Stimulated activated CD8-positive, alpha-beta memory T cell treated with anti-CD3 and anti-CD28 coated beads, Interleukin-4, amount 100 ng/mL, for 24 hours (primary cell): ENCODE results near the gene POC1B.

Source experiments
- DNase-seq: peaks from one replicate; pipeline ENCODE4 v3.0.0-alpha.2; 2020; ENCODE audit warnings: low read depth

POC1B gene

DNA sequence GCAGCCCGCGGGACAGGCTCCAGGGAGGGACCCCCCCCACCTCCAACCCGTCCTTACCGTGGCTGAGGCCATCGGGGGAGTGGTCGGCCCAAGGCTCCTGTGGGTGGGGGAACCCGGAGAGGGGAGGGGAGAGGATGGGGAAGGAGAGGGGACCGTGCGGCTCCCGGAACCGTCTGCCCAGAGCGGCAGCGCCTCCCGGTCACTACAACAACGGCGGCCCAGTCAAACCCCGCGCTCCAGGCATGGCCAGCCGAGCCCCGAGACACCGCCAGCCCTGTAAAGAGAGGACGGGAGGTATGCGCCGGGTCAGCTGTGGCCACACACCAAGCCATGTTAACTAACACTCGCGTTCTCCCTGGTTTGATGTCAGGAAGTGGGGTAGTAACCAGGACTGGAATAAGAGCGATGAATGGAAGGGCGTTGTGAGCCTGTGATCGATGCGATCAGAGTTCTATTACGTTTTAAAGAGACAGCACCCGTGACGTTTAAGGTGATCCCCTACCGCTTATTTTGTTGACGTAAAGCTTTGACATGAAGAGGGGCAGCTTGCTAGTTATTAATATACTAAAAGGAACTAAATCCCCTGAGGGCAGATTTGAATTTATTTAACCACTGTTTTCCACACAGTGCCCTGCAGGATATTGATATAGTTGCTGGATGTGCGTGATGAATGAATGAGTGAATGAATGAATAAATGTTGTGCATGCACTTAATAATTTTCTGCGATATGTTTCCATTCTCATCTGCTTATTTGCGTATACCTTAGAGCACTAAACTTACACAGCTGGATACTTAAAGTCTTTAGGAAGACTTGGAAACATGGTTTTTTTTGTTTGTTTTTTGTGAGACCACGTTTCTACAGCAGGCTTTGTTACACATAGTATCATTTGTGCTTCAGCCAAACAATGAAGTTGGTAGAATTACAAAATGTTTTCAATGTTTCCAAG, at the start of gene POC1B:
Gene POC1B, minus strand, starts transcription at position 224 of the 947 bp plus-strand sequence. Its CDS starts 152 bp downstream, at position 72.
- peak; percentile 66 for DNase-seq

DNA sequence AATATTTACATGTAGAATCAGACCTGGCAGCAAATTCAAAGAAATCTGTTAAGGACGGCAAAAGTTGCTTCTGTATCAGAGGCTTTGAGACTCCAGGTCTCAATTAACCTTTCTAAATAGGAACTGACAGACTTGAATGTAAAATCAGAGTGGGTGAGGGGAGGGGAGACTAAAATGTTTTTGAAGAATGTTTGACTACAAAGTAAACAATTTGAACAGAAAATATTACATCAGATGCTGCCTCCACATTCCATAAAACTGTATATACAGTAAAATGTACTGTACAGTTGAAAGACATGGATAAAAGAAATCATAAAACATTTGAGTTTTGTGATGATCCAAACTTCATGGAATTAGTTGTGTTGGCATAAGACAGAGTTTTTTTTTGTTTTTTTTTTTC, 49.5 kb upstream of the POC1B start:
- DNase-seq = no peak

DNA sequence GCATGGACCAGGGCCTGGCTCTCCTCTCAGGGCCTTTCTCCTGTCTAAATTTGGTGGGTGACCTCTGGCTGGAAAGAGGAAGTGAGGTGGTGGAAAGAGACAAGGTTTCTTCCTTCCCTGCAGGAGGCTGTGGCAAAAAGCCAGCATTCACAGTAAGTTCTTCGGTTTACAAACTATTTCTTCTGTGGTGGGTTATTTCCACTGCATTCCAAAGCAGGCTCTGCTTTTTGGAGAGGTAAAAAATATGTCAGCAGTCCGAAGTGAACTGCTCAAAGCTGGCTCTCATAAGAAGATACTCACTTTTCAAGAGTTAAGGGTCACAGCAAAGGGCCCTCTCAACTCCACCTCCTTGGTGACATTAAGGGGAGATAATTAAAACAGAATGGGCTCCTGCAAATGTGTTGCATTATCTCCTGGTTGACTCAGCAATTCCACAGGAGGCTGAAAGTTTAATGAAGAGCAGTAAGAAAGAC, 48.9 kb upstream of the POC1B start:
- DNase-seq = no peak

DNA sequence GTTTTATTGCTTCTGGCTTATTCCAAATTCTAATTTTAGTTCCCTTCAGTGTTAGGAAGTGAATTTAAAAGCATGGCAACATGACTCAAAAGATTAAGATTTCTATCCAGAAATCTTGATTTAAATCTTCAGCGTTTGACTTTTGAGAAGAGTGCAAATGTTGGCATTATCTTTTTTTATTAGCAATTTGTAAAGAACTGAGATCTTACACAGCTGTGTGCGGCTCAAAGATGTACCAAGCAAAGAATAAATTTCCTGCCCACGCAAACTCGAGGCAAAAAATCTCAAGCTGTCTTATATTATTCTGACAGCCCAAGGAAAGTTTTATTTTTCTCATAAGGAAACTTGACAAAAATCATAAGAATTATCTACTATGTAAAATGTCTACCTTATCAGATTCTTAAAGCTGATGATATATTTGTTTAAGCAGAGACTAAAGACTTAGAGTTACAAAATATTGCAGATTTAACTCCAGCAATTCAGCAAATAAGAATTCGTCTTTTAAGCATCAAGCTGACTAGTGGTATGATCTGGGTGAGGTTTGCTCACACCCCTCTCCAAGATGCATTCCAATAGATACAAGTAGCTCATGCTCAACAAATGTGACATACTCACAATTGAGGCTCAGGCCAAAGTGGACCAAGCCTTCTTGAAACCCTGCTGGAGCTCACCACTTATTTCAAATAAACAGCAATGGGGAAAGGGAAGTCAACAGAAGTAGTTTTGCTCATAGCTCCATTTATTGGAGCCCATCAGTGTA, 47.4 kb upstream of the POC1B start:
- no peak for DNase-seq

DNA sequence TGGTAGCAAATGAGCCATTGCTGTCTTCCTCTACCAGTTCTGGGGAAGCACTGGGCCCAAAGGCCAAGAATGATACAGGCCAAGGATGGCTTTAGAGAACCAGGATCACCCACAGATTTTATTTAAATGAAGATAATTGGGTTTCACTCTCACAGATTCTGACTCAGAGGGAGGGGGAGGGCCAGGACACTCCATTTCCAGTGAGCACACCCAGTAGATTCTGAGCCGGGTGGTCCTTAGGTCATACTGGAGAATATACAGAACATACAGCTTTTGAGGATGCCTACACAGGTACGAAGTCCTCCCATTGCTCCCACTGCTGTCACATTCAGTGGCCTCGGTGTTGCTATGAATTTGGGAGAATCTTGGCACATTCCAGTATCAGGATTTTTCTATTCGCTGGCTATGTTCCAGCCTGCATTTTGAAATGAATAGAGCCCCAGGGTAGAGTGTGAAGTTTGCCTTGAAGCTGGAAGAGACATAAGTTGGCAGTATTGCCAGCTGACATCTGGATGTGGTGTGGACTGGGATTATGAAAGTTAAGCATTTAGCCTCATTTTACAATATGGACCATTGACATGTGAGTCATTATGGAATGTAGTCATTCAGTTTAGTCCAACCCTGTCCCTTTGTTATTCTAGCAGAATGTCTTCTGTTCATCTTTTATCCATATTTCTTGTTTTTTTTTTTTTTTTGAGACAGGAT, 45.8 kb upstream of the POC1B start:
- no peak for DNase-seq

DNA sequence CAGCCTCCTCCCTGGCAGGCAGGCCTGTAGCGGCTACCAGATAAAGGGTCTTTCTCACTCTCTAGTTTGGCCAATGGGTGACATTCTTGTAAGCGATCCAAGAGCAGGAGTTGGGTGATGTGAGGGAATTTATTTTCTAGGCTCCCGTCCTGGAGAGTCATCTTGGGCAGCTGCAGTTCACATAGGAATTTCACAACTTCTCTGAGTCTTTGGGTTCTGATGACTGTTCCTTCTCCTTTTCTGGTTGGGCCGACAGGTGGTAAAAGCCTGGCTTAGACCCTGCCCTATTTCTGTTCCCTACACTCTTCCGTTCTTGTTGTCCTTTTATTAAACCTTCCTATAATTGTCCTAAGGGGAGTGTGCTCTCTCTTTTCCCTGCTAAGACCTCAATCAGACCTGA, 42.6 kb upstream of the POC1B start:
- no peak for DNase-seq

DNA sequence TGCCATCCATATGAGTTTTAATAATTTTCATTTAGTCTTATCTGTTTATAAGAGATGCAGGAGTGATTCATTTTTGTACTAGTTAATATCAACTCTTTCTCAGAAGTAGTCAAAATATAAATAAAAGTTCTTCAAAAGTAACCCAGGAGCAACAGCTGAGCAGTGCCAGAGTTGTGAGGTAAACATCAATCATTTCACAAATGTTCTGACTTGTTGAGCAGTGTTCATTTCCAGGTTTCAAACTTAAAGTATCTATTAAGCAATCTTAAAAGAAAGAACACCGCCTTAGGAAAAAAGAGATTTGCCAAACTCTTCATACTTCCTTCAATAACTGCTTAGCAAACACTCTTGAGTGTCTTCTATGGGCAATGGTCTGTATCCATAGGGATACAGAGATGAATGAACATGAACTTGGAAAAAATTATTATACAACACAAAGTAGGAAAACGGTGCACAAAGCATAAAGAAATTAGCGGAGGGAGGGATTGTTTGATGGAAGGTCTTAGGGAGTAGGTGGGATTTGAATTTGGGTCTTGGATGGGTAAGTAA, 41.9 kb upstream of the POC1B start:
- no peak for DNase-seq

DNA sequence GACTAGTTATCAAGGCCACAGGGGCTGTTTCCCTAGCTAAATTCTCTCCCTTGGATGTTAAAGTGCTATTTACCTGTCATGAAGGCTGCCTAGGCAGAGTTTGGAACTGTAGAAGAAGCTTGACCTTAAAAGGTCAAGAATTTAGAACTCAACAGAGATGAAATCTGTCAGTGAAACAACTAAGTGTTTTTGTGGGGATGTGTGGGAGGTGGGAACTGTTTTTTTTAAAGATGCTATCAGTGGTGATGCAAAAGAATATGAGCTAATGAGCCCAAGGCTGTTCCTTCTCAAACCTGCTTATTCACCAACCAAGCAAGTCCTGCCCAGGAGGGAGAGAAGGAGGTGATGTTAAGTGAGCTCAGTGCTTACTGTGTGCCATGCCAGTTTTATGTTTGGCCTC, 40.8 kb upstream of the POC1B start:
- DNase-seq = no peak

DNA sequence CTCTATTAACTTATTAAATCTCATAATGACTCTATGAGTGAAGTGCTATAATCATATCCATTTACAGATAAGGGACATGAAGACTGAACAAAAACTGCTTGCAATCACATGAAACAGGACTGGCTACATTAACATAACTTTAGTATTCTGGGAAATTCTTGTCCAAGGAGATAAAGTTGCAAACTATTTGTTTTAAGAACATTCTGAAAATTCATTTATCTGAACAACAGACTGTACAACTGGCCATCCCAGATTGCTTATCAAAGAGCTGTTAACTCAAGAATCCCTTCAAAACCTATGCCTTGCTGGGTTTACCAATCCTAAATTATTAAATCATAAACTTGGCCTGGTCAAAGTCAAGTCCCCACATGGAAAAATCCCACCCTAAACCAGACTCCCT, 39.2 kb upstream of the POC1B start:
- no peak for DNase-seq

DNA sequence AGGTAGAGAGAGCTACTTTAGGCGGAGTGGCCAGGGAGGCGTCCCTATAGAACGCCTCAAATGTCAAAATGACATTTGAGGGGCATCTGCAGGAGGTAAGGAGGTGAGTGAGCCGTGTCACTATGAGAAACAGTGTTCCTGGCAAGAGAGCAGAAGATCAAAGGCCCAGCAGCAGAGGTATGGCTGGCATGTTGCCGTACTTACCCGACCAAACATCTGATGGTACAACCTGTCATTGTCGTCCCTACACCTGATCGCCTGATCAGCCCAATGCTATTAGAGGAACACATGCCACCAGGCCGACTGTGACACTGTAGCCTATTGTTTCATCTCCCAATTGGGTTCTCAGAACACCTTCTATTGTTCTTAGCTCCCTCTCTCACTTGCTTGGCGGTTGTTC, 33.9 kb upstream of the POC1B start:
- no peak for DNase-seq

DNA sequence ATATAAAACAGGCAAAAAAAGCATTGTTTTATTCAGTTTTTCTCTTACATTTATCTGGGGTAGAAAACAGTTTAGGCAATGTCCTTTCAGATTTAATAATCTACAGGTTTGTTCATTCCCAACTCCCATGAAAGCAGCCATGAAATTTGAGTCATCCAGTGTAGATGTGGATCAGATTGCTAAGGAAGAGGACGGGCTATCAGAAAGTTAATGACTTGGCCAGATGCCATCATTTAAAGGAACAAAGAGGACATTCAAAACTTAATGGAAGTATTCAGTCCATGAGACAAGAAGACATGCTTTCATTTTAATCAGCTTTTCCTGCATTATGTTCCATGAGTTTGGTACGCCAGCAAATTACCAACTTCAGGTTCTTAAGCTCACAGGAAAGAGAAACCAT, 31.1 kb upstream of the POC1B start:
- no peak for DNase-seq

DNA sequence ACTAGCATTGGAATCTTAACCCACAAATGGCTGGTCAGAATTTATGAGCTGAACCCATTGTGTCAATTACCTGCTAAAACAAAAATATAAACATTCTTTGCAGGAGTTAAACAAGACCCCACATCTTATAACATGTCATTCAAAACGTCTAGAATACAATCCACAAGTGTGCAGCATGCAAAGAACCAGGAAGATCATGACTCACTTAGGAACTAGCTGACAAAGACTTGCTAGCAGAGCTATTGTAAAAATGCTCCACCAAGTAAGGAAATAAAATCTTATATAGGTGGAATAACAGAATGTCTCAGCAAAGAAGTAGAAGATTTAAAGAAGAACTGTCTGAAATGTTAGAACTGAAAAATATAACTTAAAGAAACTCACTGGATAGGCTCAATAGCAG, 26.5 kb upstream of the POC1B start:
- no peak for DNase-seq

DNA sequence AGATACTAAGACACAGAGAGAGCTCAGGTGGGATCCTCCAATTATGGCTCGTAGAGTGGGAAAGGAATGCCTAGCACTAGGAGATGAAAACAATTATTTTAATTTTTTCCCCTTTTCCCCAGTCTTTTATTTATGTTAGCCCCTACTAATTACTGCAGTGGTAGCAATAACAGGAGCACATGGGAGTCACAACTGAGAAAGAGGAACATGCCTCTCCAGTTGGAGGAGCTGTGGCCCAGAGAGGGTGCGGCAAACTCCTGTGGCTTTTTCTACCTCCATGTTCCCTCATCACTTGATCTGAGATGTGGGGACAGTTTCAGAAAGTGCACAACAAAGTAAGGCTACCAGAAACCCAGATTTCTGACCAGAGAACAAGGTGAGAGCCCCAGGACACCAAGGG, 25.9 kb upstream of the POC1B start:
- DNase-seq = no peak

DNA sequence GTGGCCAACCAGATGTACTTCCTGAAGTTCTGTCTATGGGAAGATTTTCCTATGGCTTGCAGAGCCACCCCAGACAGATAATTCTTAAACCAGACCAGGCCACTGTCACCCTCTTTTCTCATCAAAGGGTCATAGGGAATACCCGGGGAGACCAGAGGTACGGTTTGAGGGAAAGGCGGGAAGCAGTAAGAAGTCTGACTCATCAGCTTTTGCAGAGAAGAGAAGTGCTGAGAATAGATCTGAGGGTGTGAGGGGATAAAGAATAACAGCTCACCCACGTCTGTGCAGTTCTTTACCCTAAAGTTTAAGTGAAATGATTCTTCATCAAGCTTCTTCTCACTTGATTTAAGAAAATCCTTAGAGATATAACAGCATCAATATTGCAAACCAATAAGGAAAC, 21.3 kb upstream of the POC1B start:
- DNase-seq = no peak

DNA sequence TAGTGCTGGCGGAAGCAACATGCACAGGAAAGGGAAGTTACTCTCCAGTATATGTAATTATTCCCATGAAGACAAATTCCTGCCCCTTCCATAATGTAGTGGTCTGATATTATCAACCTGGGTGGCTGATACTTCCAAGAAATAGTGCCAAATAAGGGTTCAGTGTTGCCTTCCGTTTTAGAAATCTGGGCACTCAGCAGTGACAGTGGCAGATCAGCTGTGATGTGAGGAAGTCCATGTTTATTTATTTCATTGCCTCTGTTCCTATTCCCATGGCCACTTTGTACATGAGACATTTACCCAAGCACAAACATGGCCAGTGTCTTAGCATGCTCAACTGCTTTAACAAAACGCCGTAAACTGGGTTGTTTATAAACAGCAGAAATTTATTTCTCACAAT, 20.3 kb upstream of the POC1B start:
- no peak for DNase-seq

DNA sequence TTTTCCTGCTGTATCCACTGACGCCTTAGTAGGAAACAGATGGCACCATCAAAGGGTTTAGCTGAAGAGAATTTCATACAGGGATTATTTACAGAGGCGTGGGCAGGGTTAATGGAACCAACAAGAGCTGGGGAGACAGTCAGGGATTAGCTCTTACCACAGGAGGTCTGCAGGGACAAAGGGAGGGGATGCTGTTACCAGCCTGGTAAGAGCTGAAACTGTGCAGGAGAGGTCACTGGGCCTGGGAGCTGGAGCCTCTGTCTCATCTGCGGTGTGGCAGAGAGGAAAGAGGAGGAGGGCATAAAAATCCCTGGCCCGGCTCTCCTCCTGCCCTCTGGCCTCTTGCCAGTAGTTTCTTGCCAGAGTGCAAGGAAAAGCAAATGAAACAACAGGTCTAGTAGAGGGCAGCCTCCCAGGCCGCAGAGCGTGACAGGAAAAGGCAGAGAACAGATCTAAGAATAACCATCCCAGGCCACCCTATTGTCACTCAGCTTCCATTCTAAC, 18.9 kb upstream of the POC1B start:
- no peak for DNase-seq

DNA sequence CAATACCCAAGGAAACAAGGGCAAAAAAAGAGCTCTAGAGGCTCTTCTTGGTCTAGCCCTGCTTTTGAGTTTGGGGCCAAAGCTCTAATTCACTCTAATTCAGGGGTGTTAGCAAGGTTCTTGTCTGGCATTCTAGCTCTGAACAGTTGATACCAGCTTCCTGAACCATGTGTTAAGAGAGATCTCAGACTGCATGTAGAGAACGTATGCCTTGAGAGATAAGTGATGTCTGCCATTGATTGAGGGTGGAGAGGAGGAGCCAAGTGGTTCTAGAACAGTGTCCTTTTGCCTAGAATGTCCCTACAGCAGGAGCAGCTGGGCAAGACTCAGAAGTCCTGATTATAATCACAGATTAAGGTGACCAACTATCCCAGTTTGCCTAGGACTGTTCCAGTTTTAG, 18.2 kb upstream of the POC1B start:
- no peak for DNase-seq

DNA sequence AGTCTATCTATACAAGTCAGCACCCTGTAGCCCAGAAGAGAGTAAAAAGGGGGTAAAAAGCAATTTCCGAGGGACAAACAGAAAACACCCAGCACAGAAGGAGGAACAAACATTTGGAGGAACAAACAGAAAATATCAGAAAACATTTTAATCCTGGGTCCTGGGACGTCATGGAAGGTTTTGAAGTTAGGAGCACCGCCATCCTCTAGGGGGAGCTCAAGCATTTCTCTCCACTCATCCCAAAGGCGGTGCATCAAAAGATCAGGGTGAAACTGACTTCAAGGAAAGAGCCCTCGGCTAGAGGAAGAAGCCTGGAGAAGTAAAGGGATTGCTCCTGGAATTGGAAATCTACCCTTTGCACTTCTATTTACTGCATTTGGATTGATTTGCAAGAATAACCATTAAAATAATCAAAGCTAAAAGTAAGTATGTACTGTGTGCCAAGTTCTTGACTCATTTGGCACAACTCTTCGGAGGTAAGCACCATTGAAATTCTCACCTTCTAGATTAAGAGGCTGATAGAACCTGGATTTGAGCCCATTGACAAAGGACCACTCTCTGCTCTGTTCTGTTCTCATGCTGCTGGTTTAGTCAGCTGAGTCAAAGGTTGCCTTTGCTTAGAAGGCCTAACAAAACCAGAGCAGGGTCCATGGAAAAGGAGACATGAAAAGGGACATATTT, 17.2 kb upstream of the POC1B start:
- DNase-seq = peak; percentile 37

DNA sequence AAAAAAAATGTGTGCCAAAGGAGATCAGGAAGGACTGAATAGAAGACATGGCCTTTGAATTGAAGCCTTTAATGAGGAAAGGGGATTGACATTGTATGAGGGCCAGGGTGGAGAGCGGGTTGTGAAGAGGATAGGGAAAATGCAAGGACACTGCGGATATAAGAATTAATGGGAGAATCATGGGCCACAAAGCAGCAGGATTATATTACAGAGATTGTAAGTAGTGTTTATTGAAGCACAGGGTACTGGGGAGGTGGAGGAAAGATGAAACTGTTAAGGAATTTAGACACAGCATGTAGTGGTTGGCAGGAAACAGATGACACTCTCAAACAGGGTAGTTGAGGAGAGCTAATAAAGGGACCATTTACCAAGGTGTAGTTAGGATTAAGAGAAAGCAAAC, 16.4 kb upstream of the POC1B start:
- DNase-seq = no peak

DNA sequence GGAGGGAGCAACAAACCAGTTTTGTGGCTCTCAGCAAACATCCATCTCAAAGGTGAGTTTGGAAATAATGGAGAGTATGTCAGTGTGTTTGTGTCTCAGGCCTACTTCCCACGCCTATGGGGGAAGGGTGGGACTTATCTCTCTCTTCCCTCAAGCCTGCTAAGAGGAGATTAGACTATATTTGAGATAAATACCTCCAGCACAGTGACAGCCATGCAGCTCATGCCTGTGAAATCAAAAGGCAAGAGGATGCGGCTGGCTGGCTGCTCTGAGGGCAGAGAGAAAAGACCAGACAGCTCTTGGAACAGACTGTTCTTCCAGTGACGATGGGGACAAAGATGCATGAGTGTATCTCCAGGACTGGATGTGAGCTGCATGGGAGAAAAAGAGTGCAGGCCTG, 14.7 kb upstream of the POC1B start:
- DNase-seq = no peak

DNA sequence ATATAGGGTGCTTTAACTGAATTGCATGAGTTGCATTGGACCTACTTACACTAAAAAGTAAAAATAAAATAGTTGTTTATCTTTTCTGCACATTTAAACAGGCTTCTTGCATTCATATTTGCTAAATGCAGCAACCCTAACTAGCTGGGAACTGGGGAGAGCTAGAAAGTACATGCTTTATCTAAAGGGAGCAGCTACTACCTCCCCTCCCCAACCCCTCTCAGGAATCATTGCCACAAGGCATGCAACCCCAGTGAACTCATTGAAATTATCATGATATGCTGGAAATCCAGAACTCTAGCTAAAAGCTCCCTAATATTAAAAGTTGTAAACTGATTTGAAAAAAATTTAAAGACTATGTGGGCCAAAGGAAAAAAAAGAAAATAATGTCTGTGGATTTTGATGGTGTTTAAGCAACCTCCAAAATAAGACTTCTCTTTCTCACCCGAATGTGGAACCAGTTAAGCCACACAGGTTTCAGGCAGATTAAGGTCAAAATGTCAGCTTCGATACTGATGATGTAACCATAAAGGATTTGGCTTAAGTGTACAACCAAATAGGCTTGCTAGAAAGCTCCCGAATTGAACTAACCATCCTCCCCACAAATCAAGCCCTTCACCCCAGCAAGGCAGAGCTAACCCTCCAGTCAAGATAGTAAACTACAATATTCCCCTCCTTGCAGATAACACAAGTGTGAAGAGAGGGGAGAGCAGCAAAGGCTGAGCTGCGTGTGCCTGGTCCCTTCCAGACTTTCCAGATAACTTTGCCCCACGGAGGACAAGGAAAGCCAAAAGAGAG, 13.8 kb upstream of the POC1B start:
- DNase-seq = no peak
